ENCODE measurements around the gene E2F6.

E2F6 gene

GRCh38 chr2:11465485-11466306, at the start of gene E2F6:
Gene E2F6, minus strand, starts transcription at chr2:11466161. Its CDS starts 282 bp downstream, at chr2:11465879.
- peak; percentile 92 for DNase-seq

- DNase-seq, result no peak
Measured at GRCh38 chr2:11515490-11515981, 49.6 kb upstream of the E2F6 start.

- no peak for DNase-seq
Measured at GRCh38 chr2:11514904-11515303, 48.9 kb upstream of the E2F6 start.

- DNase-seq, result no peak
Measured at GRCh38 chr2:11514081-11514730, 48.2 kb upstream of the E2F6 start.

- no peak for DNase-seq
Measured at GRCh38 chr2:11513319-11513718, 47.4 kb upstream of the E2F6 start.

GRCh38 chr2:11512431-11512830, 46.5 kb upstream of the E2F6 start:
- DNase-seq, result no peak

GRCh38 chr2:11509657-11510360, 43.8 kb upstream of the E2F6 start:
- DNase-seq, result no peak

GRCh38 chr2:11508279-11508678, 42.3 kb upstream of the E2F6 start:
- DNase-seq, result no peak

- no peak for DNase-seq
Measured at GRCh38 chr2:11507517-11507916, 41.6 kb upstream of the E2F6 start.

GRCh38 chr2:11506611-11506969, 40.6 kb upstream of the E2F6 start:
- no peak for DNase-seq

GRCh38 chr2:11505652-11506610, 40.0 kb upstream of the E2F6 start:
- DNase-seq, result no peak

GRCh38 chr2:11503354-11503927, 37.5 kb upstream of the E2F6 start:
- DNase-seq, result no peak

- DNase-seq, result no peak
Measured at GRCh38 chr2:11502740-11503292, 36.9 kb upstream of the E2F6 start.

GRCh38 chr2:11500702-11501303, 34.8 kb upstream of the E2F6 start:
- no peak for DNase-seq

- no peak for DNase-seq
Measured at GRCh38 chr2:11499081-11499743, 33.3 kb upstream of the E2F6 start.

GRCh38 chr2:11498543-11499034, 32.6 kb upstream of the E2F6 start:
- peak; percentile 25 for DNase-seq

GRCh38 chr2:11495844-11496681, 30.1 kb upstream of the E2F6 start:
- no peak for DNase-seq

GRCh38 chr2:11494310-11494709, 28.3 kb upstream of the E2F6 start:
- DNase-seq, result no peak

GRCh38 chr2:11493282-11493681, 27.3 kb upstream of the E2F6 start:
- DNase-seq, result no peak

- peak; percentile 57 for DNase-seq
Measured at GRCh38 chr2:11492720-11493119, 26.8 kb upstream of the E2F6 start.

Data from hematopoietic multipotent progenitor cell treated with erythropoietin and hydrocortisone succinate and interleukin-3 and kit ligand, for 4 days (in vitro differentiated cells).